Hepatic stellate cell (primary cell): ENCODE results near the gene MOV10L1.

ENCODE experiments used
- DNase-seq: peaks from one replicate; pipeline ENCODE4 v3.0.0; 2011; ENCODE audit warnings: low spot score

MOV10L1 gene

DNA sequence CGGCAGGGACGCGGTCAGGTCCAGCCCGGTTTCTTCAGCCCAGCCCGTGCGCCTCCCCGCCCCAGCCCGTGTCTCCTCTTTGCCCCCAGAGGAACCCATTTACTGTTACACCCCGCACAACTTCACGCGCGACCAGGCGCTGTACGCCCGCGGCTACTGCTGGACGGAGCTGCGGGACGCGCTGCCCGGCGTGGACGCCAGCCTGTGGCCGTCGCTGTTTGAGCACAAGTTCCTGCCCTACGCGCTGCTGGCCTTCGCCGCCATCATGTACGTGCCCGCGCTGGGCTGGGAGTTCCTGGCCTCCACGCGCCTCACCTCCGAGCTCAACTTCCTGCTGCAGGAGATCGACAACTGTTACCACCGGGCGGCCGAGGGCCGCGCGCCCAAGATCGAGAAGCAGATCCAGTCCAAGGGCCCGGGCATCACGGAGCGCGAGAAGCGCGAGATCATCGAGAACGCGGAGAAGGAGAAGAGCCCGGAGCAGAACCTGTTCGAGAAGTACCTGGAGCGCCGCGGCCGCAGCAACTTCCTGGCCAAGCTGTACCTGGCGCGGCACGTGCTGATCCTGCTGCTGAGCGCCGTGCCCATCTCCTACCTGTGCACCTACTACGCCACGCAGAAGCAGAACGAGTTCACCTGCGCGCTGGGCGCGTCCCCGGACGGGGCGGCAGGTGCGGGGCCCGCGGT, 87.2 kb downstream of the MOV10L1 start:
- DNase-seq: no peak

DNA sequence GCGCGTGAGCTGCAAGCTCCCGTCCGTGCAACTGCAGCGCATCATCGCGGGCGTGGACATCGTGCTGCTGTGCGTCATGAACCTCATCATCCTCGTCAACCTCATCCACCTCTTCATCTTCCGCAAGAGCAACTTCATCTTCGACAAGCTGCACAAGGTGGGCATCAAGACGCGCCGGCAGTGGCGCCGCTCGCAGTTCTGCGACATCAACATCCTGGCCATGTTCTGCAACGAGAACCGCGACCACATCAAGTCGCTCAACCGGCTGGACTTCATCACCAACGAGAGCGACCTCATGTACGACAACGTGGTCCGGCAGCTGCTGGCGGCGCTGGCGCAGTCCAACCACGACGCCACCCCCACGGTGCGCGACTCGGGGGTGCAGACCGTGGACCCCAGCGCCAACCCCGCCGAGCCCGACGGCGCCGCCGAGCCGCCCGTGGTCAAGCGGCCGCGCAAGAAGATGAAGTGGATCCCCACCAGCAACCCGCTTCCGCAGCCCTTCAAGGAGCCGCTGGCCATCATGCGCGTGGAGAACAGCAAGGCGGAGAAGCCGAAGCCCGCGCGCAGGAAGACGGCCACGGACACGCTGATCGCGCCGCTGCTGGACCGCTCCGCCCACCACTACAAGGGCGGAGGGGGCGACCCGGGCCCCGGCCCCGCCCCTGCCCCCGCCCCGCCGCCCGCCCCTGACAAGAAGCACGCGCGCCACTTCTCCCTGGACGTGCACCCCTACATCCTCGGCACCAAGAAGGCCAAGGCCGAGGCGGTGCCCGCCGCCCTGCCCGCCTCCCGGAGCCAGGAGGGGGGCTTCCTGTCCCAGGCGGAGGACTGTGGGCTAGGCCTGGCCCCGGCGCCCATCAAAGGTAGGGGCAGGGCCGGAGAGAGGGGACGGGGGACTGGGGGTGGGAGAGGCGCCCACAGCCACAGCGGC, 88.0 kb downstream of the MOV10L1 start:
- DNase-seq: no peak

DNA sequence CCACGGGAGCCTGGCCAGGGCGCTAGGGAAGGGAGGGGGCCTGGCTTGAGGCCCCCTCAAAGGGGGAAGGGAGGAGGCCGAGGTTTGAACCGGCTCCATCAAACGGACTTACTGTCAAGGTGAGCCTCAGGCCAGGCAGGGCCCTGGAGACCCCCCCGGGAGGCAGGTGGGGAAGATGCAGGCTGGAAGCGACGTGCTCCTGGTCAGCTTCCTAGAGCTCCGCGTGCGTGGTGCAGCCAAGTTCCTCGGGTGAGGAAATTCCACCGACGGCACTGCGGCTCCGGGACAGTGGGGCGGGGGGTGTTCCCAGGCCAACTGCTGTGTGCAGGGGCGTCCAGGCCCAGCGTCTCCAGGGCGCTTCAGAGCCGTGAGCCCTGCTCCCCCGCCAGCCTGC, 88.7 kb downstream of the MOV10L1 start:
- no peak for DNase-seq

DNA sequence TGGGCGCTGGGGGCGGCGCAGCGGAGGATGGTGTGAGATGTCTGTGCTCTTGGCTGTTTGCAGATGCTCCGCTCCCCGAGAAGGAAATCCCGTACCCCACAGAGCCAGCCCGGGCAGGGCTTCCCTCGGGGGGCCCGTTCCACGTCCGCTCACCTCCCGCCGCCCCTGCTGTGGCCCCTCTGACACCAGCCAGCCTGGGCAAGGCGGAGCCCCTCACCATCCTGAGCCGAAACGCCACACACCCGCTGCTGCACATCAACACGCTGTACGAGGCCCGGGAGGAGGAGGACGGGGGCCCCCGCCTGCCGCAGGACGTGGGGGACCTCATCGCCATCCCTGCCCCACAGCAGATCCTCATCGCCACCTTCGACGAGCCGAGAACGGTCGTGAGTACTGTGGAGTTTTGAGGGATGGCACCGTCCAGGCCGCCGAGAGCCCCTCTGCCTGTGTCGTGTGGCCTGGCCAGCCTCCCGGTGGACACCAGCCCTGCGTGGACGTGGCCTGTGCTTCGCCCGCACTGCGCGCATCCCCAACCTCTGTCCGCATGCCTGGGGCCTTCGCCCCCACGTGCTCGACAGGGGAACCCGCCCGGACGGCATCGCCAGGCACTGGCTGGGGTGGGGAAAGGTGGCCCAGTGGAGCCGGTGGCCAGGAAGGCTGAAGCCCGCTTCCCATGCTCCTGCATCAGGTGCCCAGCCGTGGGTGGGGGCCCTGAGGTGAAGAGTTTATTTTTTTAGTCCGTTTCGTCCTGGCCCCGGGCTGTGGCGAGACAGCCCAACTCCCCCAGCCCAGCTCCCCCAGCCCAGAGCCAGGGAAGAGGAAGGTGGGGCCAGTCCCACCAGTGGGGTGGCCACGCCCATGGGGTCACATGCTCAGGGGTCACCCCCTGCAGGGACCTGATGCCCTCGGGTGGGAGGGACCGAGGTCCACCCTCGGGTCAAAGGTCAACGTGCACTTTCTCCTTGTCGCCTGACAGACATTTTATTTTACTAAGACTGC, 89.4 kb downstream of the MOV10L1 start:
- no peak for DNase-seq

DNA sequence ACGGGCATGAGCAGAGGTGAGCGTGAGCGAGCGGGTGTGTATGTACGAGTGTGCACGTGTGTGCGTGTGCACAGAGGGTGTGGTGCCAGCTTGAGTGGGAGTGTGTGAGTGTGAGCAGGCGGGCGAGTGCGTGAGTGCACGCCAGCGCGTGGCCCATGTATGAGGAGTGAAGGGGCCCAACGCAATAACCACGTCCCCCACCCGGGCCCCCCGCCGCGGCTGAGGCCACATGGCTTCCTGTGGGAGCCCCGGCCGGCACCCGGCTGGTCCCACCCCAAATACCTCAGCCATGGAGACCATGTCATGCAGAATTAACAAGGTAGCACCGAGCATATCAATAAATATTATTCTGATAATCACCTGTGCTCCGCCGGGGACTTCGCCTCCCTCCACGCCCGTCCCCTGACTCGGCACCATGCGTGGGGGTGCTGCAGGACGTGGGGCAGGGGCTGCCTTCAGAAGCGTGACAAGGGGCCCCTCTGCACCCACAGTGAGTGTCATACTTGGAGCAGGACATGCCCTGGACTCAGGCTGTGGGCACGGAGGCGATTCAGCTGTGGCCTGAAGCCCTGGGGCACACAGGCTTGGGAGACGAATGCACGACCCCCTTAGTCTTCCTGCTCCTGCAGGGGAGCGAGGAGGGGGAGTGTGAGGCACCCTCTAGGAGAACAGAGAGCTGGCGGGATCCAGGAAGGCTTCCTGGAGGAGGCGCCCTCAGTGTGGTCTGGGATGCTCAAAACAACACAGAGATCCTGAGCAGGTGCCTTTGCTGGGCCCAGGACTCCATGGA, 90.3 kb downstream of the MOV10L1 start:
- no peak for DNase-seq

DNA sequence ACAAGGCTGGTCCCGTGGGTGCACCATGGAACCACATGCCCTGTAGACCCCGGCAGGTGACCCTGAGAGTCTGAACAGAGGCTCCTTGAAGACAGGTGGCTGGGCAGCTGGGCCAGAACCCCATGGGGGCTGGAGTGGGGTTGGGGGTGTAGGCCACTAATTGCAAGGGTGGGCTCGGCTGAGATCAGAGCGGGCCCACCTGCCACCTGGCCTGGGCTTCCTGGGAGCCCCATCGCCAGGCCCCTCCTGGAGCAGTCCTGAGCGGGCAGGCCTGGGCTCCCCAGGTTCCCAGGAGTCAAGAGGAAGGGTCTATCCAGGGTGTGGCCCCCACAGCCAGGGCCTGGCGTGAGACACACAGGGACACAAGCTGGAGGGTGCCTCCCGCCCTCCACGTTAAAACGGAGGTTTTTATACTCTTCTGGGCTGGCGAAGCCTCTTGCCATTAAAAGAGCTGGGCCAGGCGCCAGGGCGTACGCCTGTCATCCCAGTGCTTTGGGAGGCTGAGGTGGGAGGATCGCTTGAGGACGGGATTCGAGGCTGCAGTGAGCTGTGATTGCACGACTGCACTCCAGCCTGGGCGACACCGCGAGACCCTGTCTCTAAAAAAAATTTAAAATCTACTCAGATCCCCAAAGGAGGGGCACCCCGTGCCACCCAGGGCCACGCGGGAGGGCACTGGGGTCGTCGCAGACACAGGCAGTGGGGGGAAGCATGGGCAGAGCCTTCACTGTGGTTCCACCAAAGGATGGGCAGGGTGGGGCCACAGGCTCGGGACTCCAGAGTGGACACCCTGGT, 91.1 kb downstream of the MOV10L1 start:
- no peak for DNase-seq

DNA sequence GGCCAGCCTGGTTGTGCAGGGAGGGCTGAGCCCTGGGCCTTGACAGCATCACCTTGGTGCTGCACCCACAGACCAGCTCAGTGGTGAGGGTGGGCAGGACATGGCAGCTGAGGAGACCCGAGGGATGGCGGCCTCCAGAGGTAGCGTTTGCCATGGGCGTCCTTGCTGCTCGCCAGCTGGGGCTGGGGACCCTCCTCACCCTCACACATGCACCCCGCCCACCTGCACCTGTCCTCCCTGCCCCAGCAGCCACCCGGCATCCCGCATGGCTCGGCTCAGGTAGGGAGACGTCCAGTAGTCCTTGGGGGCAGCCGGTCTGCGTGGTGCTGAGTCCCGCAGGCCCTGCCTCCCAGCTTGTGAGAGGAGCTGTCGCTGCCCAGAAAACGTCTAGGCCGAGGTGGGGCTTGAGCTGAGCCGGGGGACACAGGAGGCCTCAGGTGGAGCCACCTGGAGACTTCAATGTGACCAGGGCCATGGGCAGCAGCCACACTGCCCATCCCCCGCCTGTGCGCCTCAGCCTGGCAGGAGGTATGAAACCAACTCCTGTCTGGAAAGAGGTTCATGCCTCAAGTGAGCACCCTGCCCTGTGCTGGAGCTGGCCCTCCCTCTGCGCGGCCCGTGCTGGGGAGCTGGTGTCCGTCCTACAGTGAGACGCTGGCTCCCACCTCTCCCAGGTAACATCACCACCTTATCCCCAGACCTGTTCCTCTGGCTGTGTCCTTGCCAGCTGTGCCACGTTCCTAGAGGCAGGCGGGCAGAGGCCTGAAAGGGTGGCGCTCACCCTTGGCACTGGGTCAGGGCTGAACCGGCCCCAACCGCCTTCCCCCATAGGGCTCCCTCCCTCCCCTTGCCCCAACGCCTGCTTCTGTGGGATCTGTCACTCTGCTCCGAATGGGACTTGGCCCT, 92.6 kb downstream of the MOV10L1 start:
- no peak for DNase-seq

DNA sequence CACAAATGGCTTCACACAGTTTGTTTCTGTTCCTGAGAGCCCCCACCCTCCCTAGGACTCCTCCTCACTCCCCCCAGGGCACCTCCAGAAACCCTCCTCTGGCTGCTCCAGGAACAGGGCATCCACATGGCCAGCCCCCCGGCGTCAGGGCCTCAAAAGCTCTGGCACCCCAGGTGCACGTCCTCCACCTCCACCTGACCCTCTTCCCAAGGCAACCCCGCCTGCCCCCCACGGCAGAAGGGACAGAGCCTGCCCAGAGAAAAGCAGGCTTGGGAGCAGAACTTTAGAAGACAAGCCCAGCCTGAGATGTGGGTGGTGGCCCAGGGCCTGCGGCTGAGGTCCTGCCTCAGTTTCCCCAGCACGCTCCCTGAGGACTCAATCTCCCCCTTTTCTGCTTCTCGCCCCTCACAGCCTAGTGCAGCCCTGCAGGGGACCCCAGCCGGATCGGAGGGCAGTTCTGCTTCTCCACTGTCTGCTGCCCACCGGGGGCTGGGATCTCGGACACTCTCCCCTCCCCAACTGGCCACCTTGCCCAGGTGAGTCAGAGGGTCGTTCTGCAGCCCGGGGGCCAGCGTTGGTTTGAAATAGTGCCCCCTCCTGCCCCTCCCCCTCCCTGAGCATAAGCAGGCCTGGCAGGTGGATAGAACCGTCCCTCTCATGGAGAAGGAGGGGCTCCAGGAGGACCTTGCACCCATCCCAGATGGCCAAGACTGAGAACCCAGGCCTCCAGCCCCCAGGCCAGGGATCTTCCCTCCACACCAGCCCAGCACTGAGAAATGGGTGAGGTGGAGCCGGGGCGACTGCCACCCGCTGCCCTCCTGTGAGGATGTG, 93.5 kb downstream of the MOV10L1 start:
- no peak for DNase-seq

DNA sequence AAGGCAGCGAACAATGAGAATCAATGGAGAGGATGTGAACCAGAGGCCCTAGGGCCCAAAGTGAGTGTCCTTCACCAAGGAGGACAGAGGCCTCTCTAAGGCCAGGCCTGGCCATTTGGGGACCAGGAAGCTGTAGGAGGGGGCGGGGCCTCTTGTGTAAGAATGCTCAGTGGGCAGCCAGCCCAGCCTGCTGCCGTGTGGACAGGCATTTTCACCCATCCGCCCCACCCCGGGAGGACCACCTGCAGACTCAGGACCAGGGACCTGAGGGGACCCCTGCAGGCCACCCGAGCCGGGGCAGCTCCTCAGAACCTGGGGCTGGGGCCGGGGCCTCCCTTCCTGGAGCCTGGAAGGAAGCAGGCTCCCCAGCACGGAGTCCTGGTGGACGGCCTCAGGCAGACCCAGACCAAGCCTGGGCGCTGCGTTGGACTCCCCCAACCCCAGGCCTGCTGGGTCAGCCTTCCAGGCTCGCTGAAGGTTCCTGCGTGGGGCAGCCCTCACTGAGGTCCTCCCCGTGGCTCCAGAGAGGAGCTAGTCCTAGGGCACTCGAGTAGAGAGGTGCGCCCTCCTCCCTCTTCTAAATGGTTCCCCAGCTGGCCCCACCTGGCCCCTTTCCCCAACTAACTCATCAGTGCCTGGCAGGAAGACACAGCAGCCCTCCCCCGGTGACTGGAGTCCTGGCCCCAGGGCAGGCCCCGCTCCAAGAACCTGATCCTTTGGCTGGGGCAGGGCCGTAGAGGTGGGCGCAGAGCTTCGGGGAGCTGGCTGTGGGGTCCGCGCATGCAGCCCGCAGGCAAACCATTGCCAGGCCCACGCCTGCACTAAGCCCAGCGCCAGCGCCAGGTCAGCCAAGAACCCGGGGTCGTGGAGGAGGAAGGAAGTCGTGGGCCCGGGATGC, 94.4 kb downstream of the MOV10L1 start:
- DNase-seq: peak; percentile 63

DNA sequence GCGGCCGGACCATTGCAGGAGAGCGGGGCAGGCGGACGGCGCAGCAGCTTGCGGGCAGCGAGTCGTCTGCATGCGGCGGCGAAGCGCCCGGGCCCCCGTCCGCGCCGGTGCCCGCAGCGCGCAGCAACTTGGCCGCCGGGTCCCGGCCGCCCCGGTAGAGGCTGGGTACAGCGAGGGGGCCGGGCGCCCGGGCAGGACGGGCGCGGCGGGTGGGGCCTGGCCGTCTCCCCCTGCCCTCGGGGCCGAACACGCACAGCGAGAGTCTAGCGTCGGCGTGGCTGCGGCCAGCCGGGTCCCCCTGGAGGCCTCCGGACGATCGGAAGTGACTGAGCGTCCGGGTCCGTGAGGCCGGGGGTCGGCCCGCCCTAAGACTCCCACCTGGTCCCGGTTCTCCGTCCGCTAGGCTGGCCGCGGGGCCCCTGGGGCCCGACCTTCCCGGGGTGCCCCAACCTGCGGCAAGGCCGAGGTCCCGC, 95.1 kb downstream of the MOV10L1 start:
- no peak for DNase-seq

DNA sequence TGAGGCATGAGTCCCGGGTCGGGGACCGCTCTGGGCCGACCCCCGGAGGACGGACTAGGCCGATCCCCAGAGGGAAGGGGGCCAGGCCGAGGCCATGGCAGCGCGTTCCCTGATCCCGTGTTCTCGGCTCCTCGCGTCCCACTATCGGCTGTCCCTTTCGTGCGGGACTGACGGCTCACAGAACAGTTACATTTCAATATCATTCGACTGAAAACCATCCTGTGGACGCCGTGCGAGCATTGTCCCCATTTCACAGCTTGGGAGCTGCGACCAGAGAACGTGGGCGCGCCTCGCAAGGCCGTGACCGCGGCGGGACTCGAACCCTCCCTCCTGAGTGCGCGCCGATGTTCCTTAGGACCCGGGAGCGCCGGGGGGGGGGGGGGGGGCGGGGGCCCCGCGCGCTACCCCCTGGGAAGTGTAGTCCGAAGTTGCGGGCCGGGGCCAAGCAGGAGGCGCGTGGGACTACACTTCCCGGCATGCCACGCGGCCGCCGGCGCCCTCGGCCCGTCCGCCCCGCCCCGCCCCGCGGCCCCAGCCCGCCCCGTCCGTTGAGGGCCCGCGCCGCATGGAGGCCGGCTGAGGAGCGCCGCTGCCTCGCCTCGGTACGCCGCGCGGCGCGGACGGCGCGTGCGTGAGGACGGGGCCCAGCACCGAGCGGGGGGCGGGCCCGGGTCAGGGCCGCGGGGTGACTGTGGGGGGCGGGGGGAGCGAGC, 95.7 kb downstream of the MOV10L1 start, which contains the start of gene TRABD:
Gene TRABD, plus strand, starts transcription at position 539 of the 713 bp plus-strand sequence. CDS start 7,148 bp downstream, outside the sequence.
- peak; percentile 94 for DNase-seq

DNA sequence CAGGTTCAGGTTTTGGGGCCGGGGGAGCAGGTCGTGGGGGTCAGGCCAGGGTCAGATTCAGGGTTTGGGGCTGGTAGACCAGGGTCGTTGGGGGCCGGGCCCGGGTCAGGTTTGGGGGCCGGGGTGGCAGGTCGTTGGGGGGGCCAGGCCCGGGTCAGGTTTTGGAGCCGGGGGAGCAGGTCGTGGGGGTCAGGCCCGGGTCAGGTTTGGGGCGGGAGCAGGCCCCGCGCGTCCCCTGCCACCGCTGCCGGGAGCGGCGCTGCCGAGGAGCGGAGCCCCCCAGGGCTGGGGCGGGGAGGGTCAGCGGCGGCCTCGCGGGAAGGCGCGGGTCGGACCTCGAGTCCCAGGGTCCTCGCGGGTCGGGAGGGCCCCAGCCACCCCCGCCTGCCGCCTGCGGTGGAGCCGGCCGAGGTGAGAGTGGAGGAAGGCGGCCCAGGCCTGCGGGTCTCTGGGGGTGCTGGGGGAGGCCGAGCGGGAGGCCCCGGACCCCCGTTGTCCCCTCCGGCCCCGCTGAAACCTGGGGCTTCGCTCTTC, 96.4 kb downstream of the MOV10L1 start:
- no peak for DNase-seq

DNA sequence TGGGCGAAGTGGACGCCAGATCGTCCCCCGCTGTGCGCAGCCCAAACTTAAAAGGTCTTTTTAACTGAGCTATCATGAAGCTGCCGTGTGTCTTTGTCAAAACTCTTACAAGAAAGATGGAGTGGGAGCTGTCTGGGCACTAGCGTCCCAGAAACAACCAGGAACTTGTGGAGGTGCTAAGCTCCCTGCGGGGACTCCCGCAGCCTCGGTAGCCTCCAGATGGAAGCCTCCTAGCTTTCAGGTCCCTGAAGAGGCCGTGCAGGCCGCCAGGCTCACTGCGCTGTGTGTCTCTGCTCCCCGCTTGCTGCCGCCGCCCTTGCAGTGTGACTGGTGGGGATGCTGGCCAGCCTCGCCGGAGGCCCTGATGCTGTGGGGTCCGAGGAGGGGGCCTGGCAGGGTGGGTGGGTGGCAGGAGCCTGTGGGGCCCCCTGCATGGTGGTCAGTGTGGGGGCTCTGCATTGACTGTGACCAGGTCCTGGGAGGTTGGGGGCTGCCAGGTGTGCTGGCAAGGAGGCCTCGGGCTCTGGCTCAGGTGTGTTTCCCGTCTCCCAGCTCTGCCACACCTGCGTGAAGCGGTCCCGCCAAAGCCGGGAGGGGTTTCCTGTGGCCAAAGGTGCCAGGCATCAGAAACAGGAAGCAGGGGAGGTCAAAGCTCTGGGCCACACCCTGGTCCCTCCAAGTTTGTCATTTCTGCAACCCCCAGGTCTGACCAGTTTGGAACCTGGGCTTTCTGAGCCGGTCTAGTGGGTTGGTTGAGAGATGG, 97.1 kb downstream of the MOV10L1 start:
- no peak for DNase-seq

DNA sequence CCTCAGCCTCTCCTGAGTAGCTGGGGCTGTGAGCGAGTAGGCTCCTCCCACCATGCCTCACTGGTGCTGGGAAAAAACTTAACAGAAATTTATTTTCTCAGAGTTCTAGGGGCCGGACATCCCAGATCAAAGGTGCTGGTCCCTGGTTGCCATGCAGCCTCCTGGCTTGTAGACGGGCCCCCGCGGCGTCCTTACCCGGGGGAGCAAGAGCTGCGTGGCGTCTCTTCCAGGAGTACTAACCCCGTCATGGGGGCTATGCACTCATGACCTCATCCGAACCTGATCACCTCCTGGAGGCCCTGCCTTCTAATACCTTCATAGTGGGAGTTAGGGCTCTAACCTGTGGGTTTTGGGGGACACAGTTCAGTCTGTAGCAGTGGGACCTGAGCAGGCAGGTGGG, 98.5 kb downstream of the MOV10L1 start:
- DNase-seq: no peak

DNA sequence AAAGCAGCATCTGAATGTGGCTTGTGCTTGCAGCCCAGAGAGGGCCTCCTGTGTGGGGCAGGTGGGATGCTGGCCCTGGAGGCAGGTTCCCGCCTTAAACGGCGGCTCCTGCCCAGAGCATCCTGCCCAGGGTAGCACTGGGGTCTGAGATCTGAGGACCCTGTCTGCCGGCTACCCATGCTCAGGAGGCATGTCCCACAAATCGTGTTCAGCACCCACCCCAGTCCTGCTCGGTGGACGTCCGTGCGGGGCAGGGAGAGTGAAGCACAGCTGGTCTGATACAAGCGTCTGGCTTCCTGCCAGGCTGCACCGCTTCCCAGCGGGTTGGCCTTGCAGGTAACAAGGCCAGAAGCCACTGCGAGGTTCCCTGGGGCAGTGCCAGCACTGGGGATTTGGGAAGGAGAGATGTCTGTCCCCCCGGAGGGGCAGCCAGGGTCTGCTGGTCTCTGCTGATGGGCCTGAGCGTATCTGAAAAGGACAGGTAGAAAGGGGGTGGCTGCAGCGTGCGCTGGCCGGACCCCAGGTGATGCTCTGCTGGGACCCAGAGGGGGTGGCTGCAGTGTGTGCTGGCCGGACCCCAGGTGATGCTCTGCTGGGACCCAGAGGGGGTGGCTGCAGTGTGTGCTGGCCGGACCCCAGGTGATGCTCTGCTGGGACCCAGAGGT, 99.5 kb downstream of the MOV10L1 start:
- DNase-seq: no peak
